HepG2 (cell line): ENCODE data around the gene GEMIN2. TPM values are rescaled to one million over a fixed set of nuclear protein-coding genes. Genes with fewer than 3 reads are reported as not detected.
A peak's percentile ranks its signal among the peaks of the same experiment; 100 is the strongest.

Experiments
- CENPT ChIP-seq: sonication (generic); formaldehyde crosslinking; IDR thresholded peaks from 2 replicates; pipeline ENCODE4 v1.8.0; 2022; ENCODE audit warnings: low read depth, mild to moderate bottlenecking, moderate library complexity, missing genetic modification reagents
- EEA1 ChIP-seq: sonication (generic); formaldehyde crosslinking; IDR thresholded peaks from 2 replicates; pipeline ENCODE4 v1.5.1; 2020; ENCODE audit warnings: mild to moderate bottlenecking, missing genetic modification reagents, borderline replicate concordance
- FOXC1 ChIP-seq: sonication (generic); formaldehyde crosslinking; IDR thresholded peaks from 2 replicates; pipeline ENCODE4 v1.8.0; 2022; ENCODE audit warnings: mild to moderate bottlenecking, missing genetic modification reagents, borderline replicate concordance
- ISX ChIP-seq: sonication (generic); formaldehyde crosslinking; conservative IDR thresholded peaks from 2 replicates; pipeline ENCODE4 v1.5.0; 2020; ENCODE audit warnings: missing genetic modification reagents
- KMT2B ChIP-seq: IDR thresholded peaks from 2 replicates; pipeline ENCODE4 v1.6.1; 2016; ENCODE audit warnings: missing genetic modification reagents, missing compliant biosample characterization
- MEF2D ChIP-seq: sonication (generic); formaldehyde crosslinking; IDR thresholded peaks from 2 replicates; pipeline ENCODE4 v1.5.1; 2020; ENCODE audit warnings: mild to moderate bottlenecking, missing genetic modification reagents
- NCOA5 ChIP-seq: sonication (generic); formaldehyde crosslinking; IDR thresholded peaks from 2 replicates; pipeline ENCODE4 v1.4.0; 2020; ENCODE audit warnings: missing genetic modification reagents
- NR2C2 ChIP-seq: sonication (generic); formaldehyde crosslinking; IDR thresholded peaks from 2 replicates; pipeline ENCODE4 v1.4.0; 2020; ENCODE audit warnings: missing genetic modification reagents, mild to moderate bottlenecking, moderate library complexity, borderline replicate concordance
- RXRB ChIP-seq: IDR thresholded peaks from 2 replicates; pipeline ENCODE4 v1.6.1; 2016; ENCODE audit warnings: borderline replicate concordance, missing genetic modification reagents, missing compliant biosample characterization
- SRF ChIP-seq: IDR thresholded peaks from 2 replicates; pipeline ENCODE4 v1.6.1; 2011; ENCODE audit warnings: mild to moderate bottlenecking, low read depth, low read length, moderate library complexity
- TARDBP ChIP-seq: sonication (generic); formaldehyde crosslinking; IDR thresholded peaks from 2 replicates; pipeline ENCODE4 v1.8.0; 2022; ENCODE audit warnings: mild to moderate bottlenecking, missing genetic modification reagents
- XRCC5 ChIP-seq: fragments of 200-400 bp; formaldehyde crosslinking; optimal IDR thresholded peaks from 2 replicates; pipeline ENCODE3; 2017; ENCODE audit warnings: mild to moderate bottlenecking, low read length
- ZBTB43 ChIP-seq: sonication (generic); formaldehyde crosslinking; conservative IDR thresholded peaks from 2 replicates; pipeline ENCODE4 v1.4.0; 2020; ENCODE audit warnings: missing genetic modification reagents
- ZFX ChIP-seq: sonication (generic); formaldehyde crosslinking; IDR thresholded peaks from 2 replicates; pipeline ENCODE4 v1.4.0; 2020; ENCODE audit warnings: mild to moderate bottlenecking, low read depth, missing genetic modification reagents, moderate library complexity
- ZNF101 ChIP-seq: sonication (generic); formaldehyde crosslinking; IDR thresholded peaks from 2 replicates; pipeline ENCODE4 v1.4.0; 2020; ENCODE audit warnings: mild to moderate bottlenecking, low read depth, missing genetic modification reagents, borderline replicate concordance
- ZNF510 ChIP-seq: sonication (generic); formaldehyde crosslinking; IDR thresholded peaks from 2 replicates; pipeline ENCODE4 v1.4.0; 2020; ENCODE audit warnings: low read depth, mild to moderate bottlenecking, missing genetic modification reagents
- ZNF569 ChIP-seq: sonication (generic); formaldehyde crosslinking; IDR thresholded peaks from 2 replicates; pipeline ENCODE4 v1.5.0; 2020; ENCODE audit warnings: mild to moderate bottlenecking, missing genetic modification reagents, moderate library complexity, borderline replicate concordance
- ZNF607 ChIP-seq: sonication (generic); formaldehyde crosslinking; IDR thresholded peaks from 2 replicates; pipeline ENCODE4 v1.5.1; 2020; ENCODE audit warnings: missing genetic modification reagents, mild to moderate bottlenecking, borderline replicate concordance
- polyA plus RNA-seq, 8 experiments: library from polyadenylated mRNA; depleted of rRNA in 3 of 8; stranded (reverse) in 7 of 8; unstranded in 1 of 8; fragments of >200 nt; fragmentation: Illumina TruSeq in 4 of 8; extraction: Trizol in 4 of 8; gene quantifications; 2 replicates each; pipeline versions ENCODE4 v1.2.1 to v1.2.3, GENCODE V29; 2011 to 2016; ENCODE audit warnings: low read depth in 4 of 8, missing spikeins in 1 of 8, mixed read lengths in 1 of 8; ENCODE audit not compliant: insufficient read depth in 1 of 8
- total RNA-seq, 5 experiments: library from RNA; depleted of rRNA; stranded (reverse); fragments of >200 nt; fragmentation: Illumina TruSeq; extraction: Trizol; gene quantifications; 2 replicates each; pipeline ENCODE4 v1.2.3, GENCODE V29; 2016; ENCODE audit warnings: low read depth in 1 of 5
- TF ChIP-seq, protein P1 (sequence below): sonication (generic); formaldehyde crosslinking; conservative IDR thresholded peaks from 2 replicates; pipeline ENCODE4 v1.4.0; 2020; ENCODE audit warnings: missing genetic modification reagents
- TF ChIP-seq, protein P2 (sequence below): sonication (generic); formaldehyde crosslinking; IDR thresholded peaks from 2 replicates; pipeline ENCODE4 v1.4.0; 2020; ENCODE audit warnings: mild to moderate bottlenecking, missing genetic modification reagents

GEMIN2 gene
- total and polyA plus RNA-seq, 2 of the 13 experiments (the other 11 are each of a cell fraction or from before 2014, with no cell fraction given): 54.8 to 110 TPM

DNA sequence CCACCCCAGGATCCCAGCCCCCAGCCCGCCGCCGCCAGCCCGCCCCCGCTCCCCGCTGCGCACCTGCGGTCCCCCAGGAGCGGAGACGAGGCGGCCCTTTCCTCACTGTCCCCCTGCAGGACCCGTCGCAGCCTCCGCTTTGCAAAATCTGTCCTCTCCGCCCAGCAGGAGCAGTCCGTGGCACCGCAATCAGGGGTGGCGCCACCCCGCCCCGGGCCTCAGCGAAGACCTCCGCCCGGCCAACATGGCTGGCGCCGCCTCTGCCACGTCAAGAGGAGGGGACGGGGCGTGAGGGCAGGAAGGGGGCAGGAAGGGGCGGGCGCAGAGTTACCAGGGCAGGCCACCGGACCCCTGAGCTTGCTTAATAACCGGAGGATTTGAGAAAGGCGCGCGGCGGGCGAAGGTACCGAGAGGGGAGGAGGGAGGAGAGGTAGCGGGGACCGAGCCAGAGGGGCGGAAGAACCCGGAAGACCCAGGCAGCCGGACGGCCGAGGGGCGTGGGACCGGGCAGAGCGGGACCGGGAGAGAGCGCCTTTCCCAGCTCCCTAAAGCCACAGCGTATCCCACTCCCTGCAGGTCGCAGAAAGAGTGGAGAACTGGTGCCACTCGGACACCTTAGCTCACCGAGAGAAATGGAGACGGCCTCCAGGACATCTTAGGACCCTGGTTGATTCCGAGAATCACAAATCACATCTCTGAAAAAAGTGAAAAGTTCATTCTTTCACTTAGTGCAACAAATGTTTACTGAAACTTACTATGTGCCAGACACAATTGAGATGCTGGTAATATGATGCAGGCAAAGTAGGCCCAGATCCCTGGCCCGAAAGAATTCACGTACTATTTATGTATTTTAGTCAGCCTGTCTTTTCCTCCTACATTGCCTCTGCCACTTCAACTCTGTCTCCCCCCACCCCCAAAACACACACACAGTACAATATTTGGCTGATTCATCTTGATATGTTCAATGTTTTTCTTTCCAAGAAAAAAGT is 10.9 kb upstream of the GEMIN2 start, which contains the start of gene SEC23A (continued):
- TF ChIP-seq, protein P1, sequence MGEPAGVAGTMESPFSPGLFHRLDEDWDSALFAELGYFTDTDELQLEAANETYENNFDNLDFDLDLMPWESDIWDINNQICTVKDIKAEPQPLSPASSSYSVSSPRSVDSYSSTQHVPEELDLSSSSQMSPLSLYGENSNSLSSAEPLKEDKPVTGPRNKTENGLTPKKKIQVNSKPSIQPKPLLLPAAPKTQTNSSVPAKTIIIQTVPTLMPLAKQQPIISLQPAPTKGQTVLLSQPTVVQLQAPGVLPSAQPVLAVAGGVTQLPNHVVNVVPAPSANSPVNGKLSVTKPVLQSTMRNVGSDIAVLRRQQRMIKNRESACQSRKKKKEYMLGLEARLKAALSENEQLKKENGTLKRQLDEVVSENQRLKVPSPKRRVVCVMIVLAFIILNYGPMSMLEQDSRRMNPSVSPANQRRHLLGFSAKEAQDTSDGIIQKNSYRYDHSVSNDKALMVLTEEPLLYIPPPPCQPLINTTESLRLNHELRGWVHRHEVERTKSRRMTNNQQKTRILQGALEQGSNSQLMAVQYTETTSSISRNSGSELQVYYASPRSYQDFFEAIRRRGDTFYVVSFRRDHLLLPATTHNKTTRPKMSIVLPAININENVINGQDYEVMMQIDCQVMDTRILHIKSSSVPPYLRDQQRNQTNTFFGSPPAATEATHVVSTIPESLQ (CRISPR knock-in tag): peak; percentile 97
- TF ChIP-seq ZBTB43 (CRISPR knock-in tag) (peak; percentile 92; the same call in 1 of the 2 replicates), CENPT (CRISPR knock-in tag) (peak; percentile 93), ZNF510 (peak; percentile 78), KMT2B (peak; percentile 97), ZFX (CRISPR knock-in tag) (peak; percentile 99), TARDBP (CRISPR knock-in tag) (peak; percentile 100), ZNF569 (no peak), SRF (no peak; the same call in none of the 2 replicates), ZNF607 (CRISPR knock-in tag) (peak; percentile 95), NR2C2 (CRISPR knock-in tag) (peak; percentile 92), FOXC1 (CRISPR knock-in tag) (peak; percentile 95), RXRB (peak; percentile 93), EEA1 (peak; percentile 82), ZNF101 (CRISPR knock-in tag) (no peak), NCOA5 (CRISPR knock-in tag) (peak; percentile 90; the same call in 1 of the 2 replicates), ISX (CRISPR knock-in tag) (peak; percentile 98), XRCC5 (peak; percentile 91), MEF2D (peak; percentile 97)
- TF ChIP-seq, protein P2, sequence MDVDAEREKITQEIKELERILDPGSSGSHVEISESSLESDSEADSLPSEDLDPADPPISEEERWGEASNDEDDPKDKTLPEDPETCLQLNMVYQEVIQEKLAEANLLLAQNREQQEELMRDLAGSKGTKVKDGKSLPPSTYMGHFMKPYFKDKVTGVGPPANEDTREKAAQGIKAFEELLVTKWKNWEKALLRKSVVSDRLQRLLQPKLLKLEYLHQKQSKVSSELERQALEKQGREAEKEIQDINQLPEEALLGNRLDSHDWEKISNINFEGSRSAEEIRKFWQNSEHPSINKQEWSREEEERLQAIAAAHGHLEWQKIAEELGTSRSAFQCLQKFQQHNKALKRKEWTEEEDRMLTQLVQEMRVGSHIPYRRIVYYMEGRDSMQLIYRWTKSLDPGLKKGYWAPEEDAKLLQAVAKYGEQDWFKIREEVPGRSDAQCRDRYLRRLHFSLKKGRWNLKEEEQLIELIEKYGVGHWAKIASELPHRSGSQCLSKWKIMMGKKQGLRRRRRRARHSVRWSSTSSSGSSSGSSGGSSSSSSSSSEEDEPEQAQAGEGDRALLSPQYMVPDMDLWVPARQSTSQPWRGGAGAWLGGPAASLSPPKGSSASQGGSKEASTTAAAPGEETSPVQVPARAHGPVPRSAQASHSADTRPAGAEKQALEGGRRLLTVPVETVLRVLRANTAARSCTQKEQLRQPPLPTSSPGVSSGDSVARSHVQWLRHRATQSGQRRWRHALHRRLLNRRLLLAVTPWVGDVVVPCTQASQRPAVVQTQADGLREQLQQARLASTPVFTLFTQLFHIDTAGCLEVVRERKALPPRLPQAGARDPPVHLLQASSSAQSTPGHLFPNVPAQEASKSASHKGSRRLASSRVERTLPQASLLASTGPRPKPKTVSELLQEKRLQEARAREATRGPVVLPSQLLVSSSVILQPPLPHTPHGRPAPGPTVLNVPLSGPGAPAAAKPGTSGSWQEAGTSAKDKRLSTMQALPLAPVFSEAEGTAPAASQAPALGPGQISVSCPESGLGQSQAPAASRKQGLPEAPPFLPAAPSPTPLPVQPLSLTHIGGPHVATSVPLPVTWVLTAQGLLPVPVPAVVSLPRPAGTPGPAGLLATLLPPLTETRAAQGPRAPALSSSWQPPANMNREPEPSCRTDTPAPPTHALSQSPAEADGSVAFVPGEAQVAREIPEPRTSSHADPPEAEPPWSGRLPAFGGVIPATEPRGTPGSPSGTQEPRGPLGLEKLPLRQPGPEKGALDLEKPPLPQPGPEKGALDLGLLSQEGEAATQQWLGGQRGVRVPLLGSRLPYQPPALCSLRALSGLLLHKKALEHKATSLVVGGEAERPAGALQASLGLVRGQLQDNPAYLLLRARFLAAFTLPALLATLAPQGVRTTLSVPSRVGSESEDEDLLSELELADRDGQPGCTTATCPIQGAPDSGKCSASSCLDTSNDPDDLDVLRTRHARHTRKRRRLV (CRISPR knock-in tag): peak; percentile 88
